Stimulated activated CD8-positive, alpha-beta memory T cell treated with anti-CD3 and anti-CD28 coated beads, Interleukin-12 subunit alpha, Interleukin-12 subunit beta, amount 100 ng/mL, for 24 hours (primary cell): ENCODE measurements around the gene SLC66A1.

Experiments used
- DNase-seq: peaks from one replicate; pipeline ENCODE4 v3.0.0-alpha.2; 2020; ENCODE audit errors: extremely low read depth

SLC66A1 gene

DNA sequence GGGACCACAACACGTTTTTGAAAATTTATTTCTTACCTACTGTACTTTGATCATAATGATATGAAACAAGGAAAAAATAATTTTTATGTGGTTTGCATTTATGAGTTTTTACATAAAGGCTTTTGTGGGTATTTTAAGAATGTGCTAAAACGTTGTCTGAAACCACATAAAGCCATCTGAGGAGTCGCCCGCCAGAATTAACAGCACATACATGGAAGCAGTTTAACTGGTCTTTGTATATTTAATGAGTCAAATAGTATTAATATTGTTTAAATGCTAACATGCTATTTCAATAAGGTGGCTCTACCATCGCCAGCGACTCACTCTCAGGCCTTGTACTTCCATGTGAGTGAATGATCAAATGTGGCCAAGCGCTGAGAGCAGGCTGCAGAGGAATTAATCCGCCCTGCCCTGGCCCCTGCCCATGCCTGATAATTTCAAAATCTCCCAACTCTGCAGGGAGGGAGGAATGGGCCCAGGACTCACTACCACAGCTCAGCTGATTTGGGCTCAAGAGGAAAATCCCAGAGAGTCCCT is 49.6 kb downstream of the SLC66A1 start:
- DNase-seq: no peak

DNA sequence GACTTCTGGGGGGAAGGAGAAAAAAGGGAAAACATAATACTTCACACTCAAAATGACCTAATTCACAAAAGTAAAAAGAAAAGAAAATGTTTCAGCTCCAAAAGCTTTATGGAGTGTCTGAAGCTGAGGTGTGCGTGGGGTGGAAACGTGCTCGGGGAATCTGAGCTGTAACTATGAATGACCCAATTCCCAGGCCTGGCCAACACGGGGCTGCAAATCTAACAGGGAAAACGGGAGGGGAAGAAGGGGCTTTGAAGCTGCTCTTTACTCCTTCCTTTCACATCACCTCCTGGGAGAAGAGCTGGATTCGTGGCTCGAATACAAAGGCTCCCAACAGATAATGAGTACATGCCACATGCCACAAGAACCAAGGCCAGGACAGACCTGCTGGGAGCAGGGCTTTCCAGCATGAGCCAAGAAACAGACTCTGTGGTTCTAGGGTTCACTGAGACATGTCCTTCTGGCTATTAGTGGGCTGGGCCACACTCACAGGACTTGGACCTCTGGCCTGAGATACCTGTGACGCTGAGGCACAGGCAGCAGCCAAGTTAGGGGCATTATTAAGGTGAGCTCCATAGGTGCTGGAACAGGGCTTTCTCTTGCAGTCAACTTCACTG is 51.5 kb downstream of the SLC66A1 start:
- no peak for DNase-seq

DNA sequence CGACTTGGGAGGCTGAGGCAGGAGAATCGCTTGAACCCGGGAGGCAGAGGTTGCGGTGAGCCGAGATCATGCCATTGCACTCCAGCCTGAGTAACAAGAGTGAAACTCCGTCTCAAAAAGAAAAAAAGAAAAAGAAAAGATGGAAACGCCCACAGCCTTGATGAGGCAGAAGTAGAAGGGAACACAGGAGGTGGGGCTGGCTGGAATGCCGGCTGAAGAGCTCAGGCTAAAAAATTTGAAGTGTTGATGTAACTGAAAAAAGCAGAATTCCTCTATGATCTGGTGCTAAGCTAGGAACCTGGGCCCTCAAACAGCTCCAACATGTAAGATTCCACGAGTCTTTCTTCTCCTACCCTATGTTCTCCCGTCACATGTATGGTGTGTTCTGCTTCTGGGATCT is 53.6 kb downstream of the SLC66A1 start:
- DNase-seq: no peak

DNA sequence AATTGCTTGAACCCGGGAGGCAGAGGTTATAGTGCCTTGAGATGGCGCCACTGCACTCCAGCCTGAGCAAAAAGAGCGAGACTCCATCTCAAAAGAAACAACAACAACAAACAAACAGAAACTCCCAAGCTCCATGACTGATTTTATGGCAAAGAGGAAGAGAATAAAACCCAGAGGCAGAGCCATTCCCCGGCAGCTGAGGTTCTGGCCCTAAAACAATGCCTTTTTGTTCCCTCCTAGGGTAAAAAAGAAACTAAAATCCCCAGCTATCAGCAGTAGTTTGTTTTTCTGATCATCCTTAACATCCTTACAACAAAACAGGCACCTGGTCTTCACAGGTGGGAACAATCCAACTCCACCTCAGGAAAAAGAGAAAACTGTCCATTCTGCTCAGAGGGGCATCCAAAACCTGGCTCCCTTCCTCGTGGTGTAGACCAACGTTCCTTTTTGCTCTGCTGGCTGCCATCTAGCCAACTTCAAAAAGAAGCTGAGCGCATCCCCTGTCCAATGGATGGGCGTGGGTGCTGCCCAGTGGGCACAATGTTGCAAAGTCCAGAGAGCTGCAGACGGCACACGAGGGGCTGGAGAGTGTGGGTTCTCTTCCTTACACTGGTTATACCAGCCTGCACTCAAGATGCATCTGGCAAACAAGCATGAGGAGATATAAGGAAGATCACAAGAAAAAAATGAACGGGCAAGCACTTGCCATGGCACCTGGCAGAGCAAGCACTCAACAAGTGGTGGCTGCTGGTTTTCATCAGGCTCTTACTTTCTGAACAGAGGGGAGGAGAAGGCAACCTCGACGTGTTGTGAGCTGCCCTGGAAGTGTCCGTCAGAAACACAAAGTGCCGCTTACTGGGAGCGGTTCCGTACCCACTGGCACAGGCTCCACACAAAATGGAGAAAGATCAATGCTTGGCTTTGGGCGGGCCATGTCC is 54.7 kb downstream of the SLC66A1 start:
- DNase-seq: no peak

DNA sequence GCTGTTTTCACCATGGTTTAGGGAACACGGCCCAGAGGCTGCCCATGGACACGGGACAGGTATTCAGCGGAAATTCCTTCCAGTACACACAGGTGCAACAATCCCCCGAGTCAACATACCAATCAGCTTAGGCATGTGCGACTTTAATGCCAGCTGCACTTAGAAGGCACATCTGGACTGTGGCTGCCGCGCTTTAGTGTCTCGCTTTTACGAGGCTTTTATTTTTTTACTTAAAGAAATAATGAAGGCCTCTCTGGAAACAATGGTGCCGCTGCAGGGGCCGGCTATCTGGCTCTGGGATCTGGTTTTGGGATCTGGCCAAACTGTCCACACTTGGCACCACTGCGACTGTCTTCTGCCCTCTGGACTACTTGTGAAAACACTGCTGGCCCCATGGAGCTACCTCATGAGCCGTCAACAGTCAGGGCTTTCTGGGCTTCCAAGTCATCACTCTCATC is 55.5 kb downstream of the SLC66A1 start:
- DNase-seq: no peak

DNA sequence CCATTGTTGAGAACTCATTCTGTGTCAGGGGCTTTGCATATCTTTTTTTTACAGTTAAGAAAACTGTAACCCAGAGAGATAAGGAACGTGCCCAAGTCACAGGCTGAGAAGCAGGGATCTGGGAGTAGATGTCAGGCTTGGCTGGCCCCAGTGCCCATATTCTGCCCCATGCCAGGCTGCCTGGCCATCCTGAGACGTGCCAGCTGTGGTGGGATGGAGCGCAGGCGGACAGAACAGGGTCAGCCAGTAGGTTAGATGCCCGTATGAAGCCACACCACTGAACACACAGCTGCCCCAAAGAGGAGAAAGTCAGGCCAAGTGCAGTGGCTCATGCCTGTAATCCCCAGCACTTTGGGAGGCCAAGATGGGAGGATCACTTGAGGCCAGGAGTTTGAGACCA is 55.9 kb downstream of the SLC66A1 start:
- DNase-seq: no peak

DNA sequence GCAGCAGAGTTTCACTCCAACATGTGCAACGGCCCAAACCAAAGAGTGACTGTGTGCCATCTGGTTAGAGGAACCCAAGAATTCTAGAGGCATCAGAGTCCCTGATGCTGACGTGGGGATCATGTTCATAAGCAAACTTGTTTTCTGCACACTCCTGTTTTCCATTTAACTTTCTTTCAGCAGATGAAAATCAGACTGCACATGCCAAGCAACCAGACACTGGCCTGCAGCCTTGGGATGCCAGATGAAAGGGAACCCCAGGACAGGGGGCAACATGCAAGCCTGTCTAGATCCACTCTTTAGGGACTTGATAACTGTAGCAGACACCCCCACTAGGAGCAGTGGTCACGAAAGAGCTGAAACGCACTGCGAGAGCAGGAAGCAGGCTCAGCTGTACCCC is 56.8 kb downstream of the SLC66A1 start:
- DNase-seq: no peak

DNA sequence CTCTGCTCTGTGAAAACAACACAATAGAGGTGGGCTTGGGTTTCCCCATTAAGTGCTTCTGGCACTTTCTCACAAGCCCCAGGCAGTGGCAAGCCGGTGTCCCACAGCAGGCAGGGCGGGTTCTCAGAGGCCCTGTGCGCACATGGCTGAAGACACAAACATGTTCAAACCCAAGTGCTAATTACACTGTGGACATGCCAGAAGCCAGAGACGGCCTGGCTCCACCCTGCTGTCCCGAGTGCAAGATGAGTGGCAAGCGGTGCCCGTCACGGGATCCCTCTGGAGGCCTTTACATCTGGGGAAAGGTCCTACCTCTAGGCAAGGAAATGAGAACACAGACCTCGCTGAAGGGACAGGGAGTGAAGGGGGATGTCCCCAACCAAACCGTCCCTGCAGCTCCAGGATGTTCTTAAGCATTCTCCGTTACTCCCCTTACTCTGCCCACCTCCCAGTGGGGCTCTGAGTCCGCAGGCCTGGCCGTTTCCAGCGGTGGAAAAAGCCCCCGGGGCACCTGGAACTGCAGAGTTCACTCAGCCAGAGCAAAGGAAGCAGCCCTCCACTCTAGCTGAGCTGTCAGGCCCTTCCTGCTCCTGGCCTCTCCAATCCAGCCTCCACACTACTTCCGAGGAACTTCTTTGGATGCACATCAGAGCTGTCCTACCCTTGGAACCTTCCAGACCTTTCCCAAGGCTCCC is 57.4 kb downstream of the SLC66A1 start:
- DNase-seq: no peak

DNA sequence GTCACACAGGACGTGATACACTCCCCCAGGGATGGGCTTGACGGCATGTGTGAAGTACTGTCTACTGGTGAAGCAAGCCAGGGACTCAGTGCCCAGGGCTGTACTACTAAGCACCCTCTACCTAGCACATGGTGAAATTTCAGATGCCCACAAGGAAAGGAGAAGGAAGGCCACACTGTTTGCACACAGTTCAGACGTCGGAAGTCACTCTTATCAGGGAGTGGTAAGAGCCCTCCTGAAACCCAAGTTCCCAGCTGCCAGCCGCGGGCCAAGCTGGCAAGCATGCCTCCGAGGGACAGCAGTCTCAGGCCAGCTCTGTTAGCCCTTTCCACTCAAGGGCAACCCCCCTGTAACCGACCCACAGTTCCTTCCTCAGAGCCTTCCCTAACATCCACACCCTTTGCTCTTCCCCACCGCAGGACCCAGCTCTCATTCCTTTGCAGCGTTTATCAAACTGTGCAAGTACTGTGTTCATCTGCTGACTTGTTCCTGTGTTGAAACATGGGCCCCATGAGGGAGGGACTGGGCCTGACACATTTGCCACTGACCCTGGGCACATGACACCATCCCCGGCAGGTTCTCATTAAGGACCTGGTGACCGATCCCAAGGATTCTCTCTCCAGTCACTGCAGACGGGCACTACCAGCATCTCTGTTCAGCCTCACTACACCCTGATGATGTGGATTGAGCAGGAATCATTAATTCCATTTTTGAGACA is 58.5 kb downstream of the SLC66A1 start:
- no peak for DNase-seq

DNA sequence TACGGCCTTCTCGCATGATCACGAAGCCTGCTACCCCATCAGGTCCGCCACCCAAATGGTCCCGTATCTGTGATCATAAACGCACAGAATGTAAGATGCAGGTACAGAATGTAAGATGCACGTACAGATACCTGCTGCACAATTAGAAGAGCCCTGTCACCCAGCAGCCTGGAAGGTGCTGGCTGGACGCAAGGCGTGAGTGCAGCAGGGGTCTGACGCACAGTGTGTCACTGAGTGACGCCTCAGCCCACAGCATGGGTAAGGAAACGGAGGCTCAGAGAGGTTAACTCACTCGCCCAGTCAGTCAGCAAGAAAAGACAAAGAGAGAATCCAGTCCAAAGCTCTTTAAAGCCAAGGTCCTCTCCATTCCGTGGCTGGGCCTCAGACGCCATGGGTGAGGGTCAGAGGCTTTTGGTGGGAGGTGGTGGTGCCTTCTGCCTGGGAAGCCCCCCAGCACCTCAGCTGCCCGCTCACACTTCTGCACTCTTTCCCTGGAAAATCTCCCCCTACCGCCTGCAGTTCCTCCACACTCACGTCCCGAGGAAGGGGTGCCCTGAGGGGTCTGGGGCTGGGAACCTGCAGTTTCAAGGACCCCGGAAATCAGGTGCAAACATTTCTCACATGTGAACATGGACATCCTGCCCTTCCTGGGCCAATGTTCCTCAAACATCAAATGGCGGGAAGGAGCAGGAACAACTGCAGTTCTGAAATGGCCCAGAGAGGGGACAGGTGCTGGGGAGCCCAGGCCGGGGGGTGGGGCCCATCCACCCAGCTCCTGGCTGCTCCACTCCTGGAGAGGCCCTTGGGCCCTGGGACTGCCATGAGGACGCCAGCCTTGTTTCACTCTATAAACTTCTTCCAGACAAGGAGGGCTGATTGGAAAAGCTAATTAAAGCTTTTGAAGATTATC is 59.4 kb downstream of the SLC66A1 start:
- no peak for DNase-seq

DNA sequence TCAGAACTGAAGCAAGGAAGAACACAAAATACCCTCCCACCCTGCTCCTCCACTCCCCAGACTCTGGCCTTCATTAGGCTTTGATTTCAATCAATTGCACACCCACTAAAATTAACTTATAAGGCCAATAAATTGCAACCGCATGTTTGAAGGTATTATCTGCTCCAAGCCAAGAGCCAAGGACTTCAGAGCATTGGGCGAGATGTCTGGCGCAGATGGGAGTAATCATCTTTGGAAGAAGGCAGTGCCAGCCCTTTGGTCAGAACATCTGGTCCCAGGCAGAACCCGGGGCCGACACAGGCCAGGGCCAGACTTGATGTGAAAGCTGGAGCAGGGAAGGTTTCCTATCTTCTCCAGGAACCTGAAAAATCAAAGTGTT is 60.0 kb downstream of the SLC66A1 start:
- DNase-seq: no peak

DNA sequence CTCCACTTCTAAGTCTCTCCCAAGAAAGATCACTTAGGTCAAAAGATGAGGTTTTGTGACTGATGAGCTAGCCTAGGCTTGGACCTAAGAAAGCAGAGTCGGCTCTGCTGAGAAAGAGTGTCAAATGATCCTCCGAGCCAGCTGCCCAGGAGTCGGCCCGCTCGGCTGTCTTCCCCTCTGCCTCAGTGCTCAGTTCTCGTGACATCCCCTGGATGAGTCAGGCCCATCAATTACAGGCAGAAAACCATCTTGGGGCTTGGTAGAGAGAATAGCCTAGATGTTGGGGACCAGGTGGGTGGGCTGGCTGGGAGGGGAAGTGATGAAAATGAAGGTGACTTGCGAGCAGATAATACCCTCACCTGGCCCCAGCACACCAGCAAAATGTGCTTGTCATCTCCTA is 60.5 kb downstream of the SLC66A1 start:
- no peak for DNase-seq

DNA sequence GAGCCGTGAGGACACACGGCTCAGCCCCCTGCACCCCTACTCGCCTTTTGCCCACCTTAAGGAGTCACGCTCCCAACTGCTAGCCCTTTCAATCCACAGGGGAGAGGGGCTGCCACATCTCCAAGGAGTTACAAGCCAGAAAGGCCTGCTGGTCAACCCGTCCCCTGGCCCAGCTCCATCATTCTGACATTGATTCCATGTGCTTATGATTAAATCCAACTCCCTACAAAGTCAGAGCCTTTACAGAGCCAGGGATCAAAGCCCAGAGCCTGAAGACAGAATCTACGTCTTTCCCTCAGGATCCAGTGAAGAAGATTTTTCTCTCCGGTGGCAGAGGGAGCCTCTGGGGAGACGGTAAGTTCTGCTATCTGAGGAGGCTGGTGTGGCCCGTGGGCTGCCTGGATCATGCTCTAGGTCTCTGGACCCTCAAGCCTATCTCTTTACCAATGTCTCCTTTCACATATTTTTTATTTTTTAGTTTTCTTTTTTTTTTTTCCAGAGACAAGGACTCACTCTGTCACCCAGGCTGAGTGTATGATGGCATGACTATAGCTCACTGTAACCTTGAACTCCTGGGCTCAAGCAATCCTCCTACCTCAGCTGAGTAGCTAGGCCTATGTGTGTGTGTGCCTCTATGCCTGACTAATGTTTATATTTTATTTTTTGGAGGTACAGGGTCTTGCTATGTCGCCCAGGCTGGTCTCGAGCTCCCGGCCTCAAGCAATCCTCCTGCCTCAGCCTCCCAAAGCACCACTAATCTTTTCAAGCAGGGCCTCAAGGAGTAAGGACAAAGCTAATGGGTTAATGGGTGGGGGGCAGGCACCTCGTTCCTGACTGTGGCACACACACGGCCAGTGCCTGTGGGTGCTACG is 61.3 kb downstream of the SLC66A1 start:
- no peak for DNase-seq

DNA sequence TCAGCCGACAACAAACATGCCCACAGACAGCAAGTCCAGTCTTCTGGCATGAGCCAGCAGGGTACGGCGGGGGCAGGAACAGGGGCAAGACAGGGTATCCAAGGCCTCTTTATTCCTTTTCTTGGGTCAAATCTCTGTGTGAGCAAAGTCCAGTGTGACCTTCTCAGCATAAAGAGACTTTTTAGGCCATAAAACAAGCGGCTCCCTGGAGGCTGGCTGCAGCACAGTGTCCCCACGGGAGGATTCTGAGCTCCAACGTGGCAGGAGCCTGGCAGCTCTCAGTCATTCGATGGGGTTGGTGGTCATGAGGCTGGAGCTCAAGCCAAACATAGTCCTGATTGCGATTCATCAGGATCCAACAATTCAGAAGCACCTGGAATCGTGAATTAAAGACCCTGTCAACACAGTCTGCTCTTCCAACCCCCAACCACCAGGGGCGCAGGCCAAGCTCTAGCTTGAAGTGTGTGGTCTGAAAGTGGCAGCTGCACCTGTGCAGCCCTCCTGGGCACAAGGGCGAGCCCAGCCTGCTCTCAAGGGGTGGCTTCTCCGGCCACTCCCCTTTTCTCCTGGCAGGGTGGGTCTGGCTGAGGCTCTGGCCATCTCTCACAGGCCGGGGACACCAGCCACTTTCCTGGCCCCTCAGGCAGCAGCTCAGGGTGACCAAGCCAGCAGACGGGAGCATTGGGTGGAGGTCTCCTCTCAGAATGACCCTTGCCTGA is 62.1 kb downstream of the SLC66A1 start:
- DNase-seq: no peak

DNA sequence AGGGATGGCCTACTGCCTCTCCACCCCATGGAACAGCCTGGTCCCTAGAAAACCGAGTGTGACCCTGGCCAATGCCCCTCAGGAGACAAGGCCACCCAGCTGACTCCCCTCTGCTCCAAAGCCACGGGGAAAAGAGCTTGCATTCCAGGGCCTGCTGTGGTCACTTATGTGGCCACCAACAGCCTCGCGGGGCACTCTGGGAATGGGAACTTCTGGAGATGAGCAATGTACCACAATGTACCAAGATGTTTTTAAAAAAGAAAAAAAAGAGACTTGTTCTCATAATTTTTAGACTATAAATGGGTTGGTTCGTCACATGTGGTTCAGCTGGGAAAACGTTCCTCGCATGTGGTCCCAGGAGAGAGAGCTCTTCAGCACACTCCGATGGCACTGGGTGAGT is 62.8 kb downstream of the SLC66A1 start:
- DNase-seq: no peak

DNA sequence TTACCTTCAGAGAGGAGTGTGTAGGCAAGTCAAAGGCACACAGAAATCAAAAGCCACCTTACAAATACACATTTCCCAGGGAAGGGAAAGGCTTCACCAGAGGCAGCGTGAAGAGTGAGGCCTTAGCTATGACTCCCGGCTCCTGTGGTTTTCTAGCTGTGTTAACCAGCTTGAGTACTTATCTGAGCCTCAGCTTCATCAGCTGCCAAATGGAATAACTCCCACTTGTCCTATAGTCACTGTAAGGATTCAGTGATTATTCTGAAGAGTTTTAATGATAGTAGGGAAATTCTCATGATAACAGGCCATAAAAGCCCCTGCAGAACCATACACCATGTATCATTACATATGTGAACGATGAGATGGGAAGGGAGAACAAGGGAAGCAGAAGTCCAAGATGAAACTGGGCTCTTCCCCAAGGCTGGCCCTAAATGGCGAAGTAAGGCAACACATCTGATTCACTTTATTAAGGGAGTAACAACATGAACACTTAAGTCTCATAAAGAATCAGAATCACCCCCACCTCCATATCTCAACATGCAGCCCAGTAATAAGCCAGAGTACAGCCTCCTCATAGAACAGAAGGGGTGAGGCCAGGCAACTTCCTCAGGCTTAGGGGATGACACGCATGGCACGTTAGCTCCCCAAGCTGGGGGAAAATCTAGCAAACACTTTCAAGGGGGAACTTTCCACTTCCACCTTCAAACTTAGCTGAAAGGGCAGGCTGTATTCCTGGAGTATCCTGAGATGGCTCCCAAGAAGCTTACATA is 63.7 kb downstream of the SLC66A1 start:
- DNase-seq: no peak

DNA sequence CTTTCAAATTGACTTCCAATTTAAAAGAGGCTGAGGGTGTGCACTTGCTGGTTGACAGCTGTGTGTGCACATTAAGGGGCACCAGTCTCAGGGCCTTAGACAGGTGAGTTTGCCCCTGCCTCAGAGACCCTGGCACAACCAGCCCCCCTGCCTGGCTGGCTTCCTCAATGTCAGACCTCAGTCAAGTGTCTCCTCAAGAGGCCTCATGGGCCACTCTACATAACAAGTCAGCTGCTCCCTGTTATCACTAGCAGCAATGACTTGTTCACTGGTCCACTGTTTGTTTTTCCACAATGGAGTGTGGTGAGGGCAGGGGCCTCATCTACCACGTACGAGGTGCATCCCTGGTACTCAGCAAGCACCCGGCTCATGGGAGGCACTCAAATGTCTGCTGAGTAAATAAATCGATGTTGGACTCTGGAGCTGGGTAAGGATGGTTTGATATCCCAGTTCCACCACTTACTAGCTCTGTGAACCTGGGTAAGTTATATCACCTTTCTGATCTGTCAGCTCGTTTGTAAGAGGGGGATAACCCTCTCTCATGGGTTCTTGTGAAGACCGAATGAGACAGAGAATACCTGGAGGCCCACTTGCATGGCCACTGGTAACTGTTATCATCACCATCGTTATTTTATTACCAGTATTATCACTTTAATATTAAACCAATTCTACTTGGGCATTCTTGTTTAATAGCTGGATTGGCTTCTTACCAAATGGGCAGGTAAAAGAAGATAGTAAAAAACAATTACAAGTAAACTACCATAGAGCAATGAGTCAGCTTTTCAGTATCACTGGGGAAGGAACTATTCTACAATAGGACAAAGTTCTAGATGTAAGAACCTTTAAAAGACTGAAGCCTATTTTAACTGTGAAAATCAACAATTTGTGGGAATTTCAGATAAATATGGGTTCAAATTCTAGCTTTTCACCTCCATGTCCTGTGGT is 64.6 kb downstream of the SLC66A1 start:
- no peak for DNase-seq
